Natural killer cell (primary cell): Measurements from ENCODE around the gene GIT2. TPM values are rescaled to one million over a fixed set of nuclear protein-coding genes. Genes with fewer than 3 reads are reported as not detected.
A peak's percentile ranks its signal among the peaks of the same experiment; 100 is the strongest.

Source experiments
- ATAC-seq, 3 donors: fragments of 150-1000 bp in 2 of 3; fragments of 200-7000 bp in 1 of 3; cut with Tn5 transposase; 1 replicate in 1 of 3; 2 replicates in 2 of 3; pipeline ENCODE4 v1.10.0; 2021; ENCODE audit warnings: mild to moderate bottlenecking in 2 of 3, moderate library complexity in 2 of 3
- DNase-seq, 2 donors: peaks; one replicate each; pipeline versions ENCODE4 v3.0.0 to v3.0.0-alpha.2; 2013 to 2021; ENCODE audit warnings: mixed read lengths in 1 of 2
- H3K27ac ChIP-seq: one replicate; pipeline ENCODE4 v1.5.1; 2013; ENCODE audit warnings: mild to moderate bottlenecking, low read length
- H3K27me3 ChIP-seq: one replicate; pipeline ENCODE4 v1.6.1; 2013; ENCODE audit warnings: low read length; ENCODE audit not compliant: control insufficient read depth, insufficient read depth
- H3K36me3 ChIP-seq: one replicate; pipeline ENCODE4 v1.6.1; 2013; ENCODE audit warnings: low read length; ENCODE audit not compliant: control insufficient read depth, insufficient read depth
- H3K4me1 ChIP-seq: one replicate; pipeline ENCODE4 v1.6.1; 2013; ENCODE audit warnings: low read length; ENCODE audit not compliant: control insufficient read depth, insufficient read depth
- H3K4me3 ChIP-seq: one replicate; pipeline ENCODE4 v1.5.1; 2013; ENCODE audit warnings: low read length
- H3K9me3 ChIP-seq: one replicate; pipeline ENCODE4 v1.6.1; 2013; ENCODE audit warnings: low read length; ENCODE audit not compliant: control insufficient read depth, insufficient read depth
- H3K27ac Mint-ChIP-seq, 2 donors: one replicate each; pipeline ENCODE4 v1.8.0; 2022; ENCODE audit warnings: mild to moderate bottlenecking in 2 of 2, mixed read lengths in 2 of 2, moderate library complexity in 1 of 2
- H3K27me3 Mint-ChIP-seq, 2 donors: one replicate each; pipeline ENCODE4 v1.8.0; 2022; ENCODE audit warnings: low read depth in 2 of 2, mixed read lengths in 2 of 2
- H3K36me3 Mint-ChIP-seq: one replicate; pipeline ENCODE4 v1.8.0; 2022; ENCODE audit warnings: mixed read lengths
- H3K4me1 Mint-ChIP-seq, 2 donors: one replicate each; pipeline ENCODE4 v1.8.0; 2022; ENCODE audit warnings: mixed read lengths in 2 of 2
- H3K4me3 Mint-ChIP-seq: one replicate; pipeline ENCODE4 v1.8.0; 2022; ENCODE audit warnings: mild to moderate bottlenecking, moderate library complexity, mixed read lengths
- H3K9me3 Mint-ChIP-seq, 2 donors: one replicate each; pipeline ENCODE4 v1.8.0; 2022; ENCODE audit warnings: mixed read lengths in 2 of 2
- CTCF ChIP-seq: fragments of 200-600 bp; IDR thresholded peaks from one replicate; pipeline ENCODE4 v1.8.0; 2022; ENCODE audit warnings: antibody characterized with exemption
- WGBS: methylation state at CpG from one replicate; pipeline ENCODE4 v1.1.7; 2013; ENCODE audit warnings: missing lambda C conversion rate; ENCODE audit not compliant: insufficient coverage; 5-methylcytosine and 5-hydroxymethylcytosine counted together
- intact Hi-C: fragments of 100-400 bp; cut with micrococcal nuclease; formaldehyde crosslinking; loops from one replicate; pipeline ENCODE4 v1.14.2; 2022
- total RNA-seq, 4 donors: library from RNA; stranded (reverse); fragments of 120-200 nt in 1 of 4; gene quantifications; one replicate each; pipeline versions ENCODE4 v1.2.3 to v1.2.4, GENCODE V29; 2013 to 2022

GIT2 gene
- total RNA-seq, 3 donors from 2014 or later (not counting 1 experiment from before 2014, with no cell fraction given): 98.8 to 118 (median 117) TPM

- Mint-ChIP-seq H3K9me3 (no peaks in the 10 kb centered on the region), H3K4me3 (no peak overlapping the region), H3K27ac (peak overlapping the region; percentile 29 to 38), H3K4me1 (no peaks in the 10 kb centered on the region), H3K27me3 (no peaks in the 10 kb centered on the region), H3K36me3 (peaks cover 14% of the 10 kb centered on the region)
- Histone ChIP-seq H3K27ac (no peak overlapping the region), H3K36me3 (peaks cover 85% of the 10 kb centered on the region), H3K4me3 (no peak overlapping the region), H3K4me1 (no peaks in the 10 kb centered on the region), H3K9me3 (no peaks in the 10 kb centered on the region), H3K27me3 (no peaks in the 10 kb centered on the region)
- DNase-seq (no peak), ATAC-seq (no peak)
- WGBS: 99% methylated on average over 4 of the region's 4 CpGs
- TF ChIP-seq CTCF: no peak
- intact Hi-C loops: no loop called here
Measured at GRCh38 chr12:109916045-109916444, 80.1 kb downstream of the GIT2 start.

- no peaks in the 10 kb centered on the region for H3K4me1 ChIP-seq
- Mint-ChIP-seq H3K9me3 (no peaks in the 10 kb centered on the region), H3K4me3 (no peak overlapping the region), H3K27me3 (no peaks in the 10 kb centered on the region), H3K27ac (peak overlapping the region; percentile 18 to 38), H3K4me1 (peaks cover 0 to 5% of the 10 kb centered on the region in 2 donors), H3K36me3 (peaks cover 14% of the 10 kb centered on the region)
- intact Hi-C loops: no loop called here
- TF ChIP-seq CTCF: no peak
- 95% methylated on average over 26 of the region's 26 CpGs for WGBS
- no peaks in the 10 kb centered on the region for H3K27me3 ChIP-seq
- peaks cover 84% of the 10 kb centered on the region for H3K36me3 ChIP-seq
- ATAC-seq (no peak), DNase-seq (no peak)
- H3K9me3 ChIP-seq: no peaks in the 10 kb centered on the region
- no peak overlapping the region for H3K4me3 ChIP-seq
- H3K27ac ChIP-seq: no peak overlapping the region
Measured at GRCh38 chr12:109915171-109916040, 80.8 kb downstream of the GIT2 start.

GRCh38 chr12:109914461-109914860 is 81.7 kb downstream of the GIT2 start:
- H3K36me3 Mint-ChIP-seq: peaks cover 14% of the 10 kb centered on the region
- no peak overlapping the region for H3K27ac ChIP-seq
- H3K4me1 Mint-ChIP-seq: peaks cover 0 to 5% of the 10 kb centered on the region in 2 donors
- WGBS: 95% methylated on average over 16 of the region's 16 CpGs
- TF ChIP-seq CTCF: no peak
- no peak for ATAC-seq
- peaks cover 79% of the 10 kb centered on the region for H3K36me3 ChIP-seq
- H3K4me3 Mint-ChIP-seq: no peak overlapping the region
- H3K27ac Mint-ChIP-seq: peak overlapping the region; percentile 18 to 30
- H3K9me3 ChIP-seq: no peaks in the 10 kb centered on the region
- H3K27me3 ChIP-seq: no peaks in the 10 kb centered on the region
- H3K9me3 Mint-ChIP-seq: no peaks in the 10 kb centered on the region
- no peak for DNase-seq
- no peaks in the 10 kb centered on the region for H3K4me1 ChIP-seq
- intact Hi-C loops: no loop called here
- H3K4me3 ChIP-seq: no peak overlapping the region
- H3K27me3 Mint-ChIP-seq: no peaks in the 10 kb centered on the region
